ENCODE data around the gene SMAD2. TPM values are rescaled to one million over a fixed set of nuclear protein-coding genes. Genes with fewer than 3 reads are reported as not detected.

The SMAD2 gene
- total RNA-seq, 1 experiment from 2014 or later: 25.5 TPM

DNA sequence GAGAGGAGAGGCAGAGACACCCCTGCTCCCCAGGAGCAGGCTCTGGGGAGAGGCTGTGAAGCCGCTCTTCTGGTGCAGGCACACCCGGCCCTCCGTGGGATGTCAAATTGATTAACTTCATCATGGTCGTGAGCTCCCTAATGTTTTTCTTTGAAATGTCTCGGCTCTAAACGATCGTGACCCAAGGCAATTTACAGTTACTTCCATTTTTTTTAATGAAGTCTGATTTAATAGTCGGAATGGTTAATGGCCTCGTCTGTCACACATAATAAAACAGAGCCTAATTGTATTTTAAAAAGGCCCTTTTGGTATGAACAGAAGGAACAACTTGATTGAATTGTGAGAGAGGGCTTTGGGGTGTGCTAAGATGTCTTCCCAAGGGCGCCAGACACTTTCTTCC, 130.2 kb downstream of the SMAD2 start:
- Histone ChIP-seq H3K27ac (ENCODE audit: low read length) (no peak overlapping the region), H3K9ac (ENCODE audit: low read length) (no peak overlapping the region), H4K20me1 (ENCODE audit: low read length) (no peaks in the 10 kb centered on the region), H3K4me2 (ENCODE audit: low read length) (no peak overlapping the region), H3K9me3 (ENCODE audit: low read length) (no peaks in the 10 kb centered on the region), H3K4me3 (ENCODE audit: low read length) (no peak overlapping the region), H3K36me3 (ENCODE audit: low read depth, low read length) (no peaks in the 10 kb centered on the region), H3K9me2 (replicated peaks; ENCODE audit: low read length) (no peaks in the 10 kb centered on the region), H3F3A (ENCODE audit: low read length, unreplicated experiment) (no peaks in the 10 kb centered on the region), H2AFZ (ENCODE audit: low read length) (no peak overlapping the region), H3K4me1 (ENCODE audit: insufficient read depth, low read length) (no peaks in the 10 kb centered on the region), H3K79me2 (ENCODE audit: low read length) (no peaks in the 10 kb centered on the region), H3K27me3 (ENCODE audit: low read length) (no peaks in the 10 kb centered on the region)
- no peak for DNase-seq
- no peak for ATAC-seq
- POLR2A ChIA-PET (ENCODE audit: unreplicated experiment): no interaction called here
- BruUV-seq (replicated peaks): no TSS peak
- intact Hi-C loops (cut with micrococcal nuclease): no loop called here
- no peak for TF ChIP-seq CTCF (conservative IDR thresholded peaks at IDR 0.05; ENCODE audit: low read depth, low read length)
- no peak for TF ChIP-seq EZH2phosphoT487 (IDR thresholded peaks at IDR 0.05; ENCODE audit: borderline replicate concordance, low read length)
- TF ChIP-seq EZH2 (IDR thresholded peaks at IDR 0.05; ENCODE audit: low read length, unreplicated experiment): no peak
- CTCF ChIA-PET: no interaction called here

DNA sequence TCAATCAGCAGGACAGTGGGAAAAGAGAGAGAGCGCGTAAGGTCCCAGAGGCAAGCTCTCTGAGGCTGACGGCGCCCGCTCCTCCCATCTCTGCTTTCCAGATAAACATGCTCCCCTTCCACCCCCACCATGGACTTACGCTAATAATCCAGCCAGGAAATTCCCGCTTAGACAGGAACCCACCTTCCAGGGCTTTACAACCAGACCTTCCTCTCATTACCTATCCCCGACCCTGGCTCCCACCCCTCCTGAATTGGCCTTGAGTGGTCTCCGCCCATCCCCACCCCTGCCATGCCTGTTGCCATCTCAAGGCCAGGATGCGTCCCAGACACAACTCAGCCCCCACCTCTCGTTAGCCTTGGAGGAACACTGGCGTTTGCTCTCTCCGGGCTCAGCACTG, 131.1 kb downstream of the SMAD2 start:
- Histone ChIP-seq H4K20me1 (ENCODE audit: low read length) (no peaks in the 10 kb centered on the region), H3K4me2 (ENCODE audit: low read length) (no peak overlapping the region)

DNA sequence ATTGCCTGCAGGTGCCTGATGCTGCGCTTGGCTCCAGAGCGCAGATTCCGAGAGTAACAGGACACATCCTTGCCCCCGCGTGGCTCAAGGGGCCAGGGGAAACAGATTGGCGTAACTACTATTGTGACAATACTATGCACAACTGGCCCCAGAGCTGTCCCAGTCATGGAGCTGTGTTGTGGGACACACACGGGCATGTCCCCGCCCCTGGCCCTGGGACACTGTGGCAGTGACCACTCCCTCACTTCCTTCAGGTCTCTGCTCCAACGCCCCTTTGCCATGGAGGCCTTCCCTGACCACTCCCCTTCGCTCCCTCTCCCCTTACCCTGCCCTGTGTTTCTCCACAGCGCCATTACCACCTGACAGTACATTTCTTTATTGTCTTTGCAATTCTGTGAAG, 132.1 kb downstream of the SMAD2 start:
- intact Hi-C loops (cut with micrococcal nuclease): no loop called here
- Histone ChIP-seq H3K27me3 (ENCODE audit: low read length) (no peaks in the 10 kb centered on the region), H3K9me2 (replicated peaks; ENCODE audit: low read length) (no peaks in the 10 kb centered on the region), H3K79me2 (ENCODE audit: low read length) (no peaks in the 10 kb centered on the region), H3K9ac (ENCODE audit: low read length) (no peak overlapping the region), H3K4me1 (ENCODE audit: insufficient read depth, low read length) (no peaks in the 10 kb centered on the region), H3F3A (ENCODE audit: low read length, unreplicated experiment) (no peaks in the 10 kb centered on the region), H2AFZ (ENCODE audit: low read length) (no peak overlapping the region), H3K9me3 (ENCODE audit: low read length) (no peaks in the 10 kb centered on the region), H3K27ac (ENCODE audit: low read length) (no peak overlapping the region), H3K4me3 (ENCODE audit: low read length) (no peak overlapping the region), H3K4me2 (ENCODE audit: low read length) (no peak overlapping the region), H4K20me1 (ENCODE audit: low read length) (no peaks in the 10 kb centered on the region), H3K36me3 (ENCODE audit: low read depth, low read length) (no peaks in the 10 kb centered on the region)
- no peak for DNase-seq
- ChIA-PET CTCF (no interaction called here), POLR2A (ENCODE audit: unreplicated experiment) (no interaction called here)
- TF ChIP-seq EZH2 (IDR thresholded peaks at IDR 0.05; ENCODE audit: low read length, unreplicated experiment): no peak
- no peak for TF ChIP-seq EZH2phosphoT487 (IDR thresholded peaks at IDR 0.05; ENCODE audit: borderline replicate concordance, low read length)
- no peak for TF ChIP-seq CTCF (conservative IDR thresholded peaks at IDR 0.05; ENCODE audit: low read depth, low read length)
- no peak for ATAC-seq
- BruUV-seq (replicated peaks): no TSS peak

More for the DNA sequence above, 131.1 kb downstream of the SMAD2 start:
- H3K27ac ChIP-seq (ENCODE audit: low read length): no peak overlapping the region
- no peak overlapping the region for H2AFZ ChIP-seq (ENCODE audit: low read length)
- H3K4me1 ChIP-seq (ENCODE audit: insufficient read depth, low read length): no peaks in the 10 kb centered on the region
- BruUV-seq (replicated peaks): no TSS peak
- no peak overlapping the region for H3K4me3 ChIP-seq (ENCODE audit: low read length)
- H3K27me3 ChIP-seq (ENCODE audit: low read length): no peaks in the 10 kb centered on the region
- POLR2A ChIA-PET (ENCODE audit: unreplicated experiment): no interaction called here
- no peak overlapping the region for H3K9ac ChIP-seq (ENCODE audit: low read length)
- TF ChIP-seq CTCF (conservative IDR thresholded peaks at IDR 0.05; ENCODE audit: low read depth, low read length) (no peak), EZH2phosphoT487 (IDR thresholded peaks at IDR 0.05; ENCODE audit: borderline replicate concordance, low read length) (no peak), EZH2 (IDR thresholded peaks at IDR 0.05; ENCODE audit: low read length, unreplicated experiment) (no peak)
- H3K79me2 ChIP-seq (ENCODE audit: low read length): no peaks in the 10 kb centered on the region
- ATAC-seq (no peak), DNase-seq (no peak)
- no peaks in the 10 kb centered on the region for H3F3A ChIP-seq (ENCODE audit: low read length, unreplicated experiment)
- H3K9me3 ChIP-seq (ENCODE audit: low read length): no peaks in the 10 kb centered on the region
- CTCF ChIA-PET: no interaction called here
- no peaks in the 10 kb centered on the region for H3K9me2 ChIP-seq (replicated peaks; ENCODE audit: low read length)
- H3K36me3 ChIP-seq (ENCODE audit: low read depth, low read length): no peaks in the 10 kb centered on the region
- intact Hi-C loops (cut with micrococcal nuclease): no loop called here
